Activated T-helper 1 cell treated with Interleukin-2 at 50 U/mL for 16 hours (primary cell): Measurements from ENCODE around the gene NUTM2E.
"Not testable (repeated sequence)": the region's sequence is repeated elsewhere in the genome, so short reads cannot be mapped to it uniquely, and the experiment has no call there.

Source experiments
- DNase-seq: peaks from one replicate; pipeline ENCODE4 v3.0.0-alpha.2; 2020; ENCODE audit warnings: low read depth

The NUTM2E gene

DNA sequence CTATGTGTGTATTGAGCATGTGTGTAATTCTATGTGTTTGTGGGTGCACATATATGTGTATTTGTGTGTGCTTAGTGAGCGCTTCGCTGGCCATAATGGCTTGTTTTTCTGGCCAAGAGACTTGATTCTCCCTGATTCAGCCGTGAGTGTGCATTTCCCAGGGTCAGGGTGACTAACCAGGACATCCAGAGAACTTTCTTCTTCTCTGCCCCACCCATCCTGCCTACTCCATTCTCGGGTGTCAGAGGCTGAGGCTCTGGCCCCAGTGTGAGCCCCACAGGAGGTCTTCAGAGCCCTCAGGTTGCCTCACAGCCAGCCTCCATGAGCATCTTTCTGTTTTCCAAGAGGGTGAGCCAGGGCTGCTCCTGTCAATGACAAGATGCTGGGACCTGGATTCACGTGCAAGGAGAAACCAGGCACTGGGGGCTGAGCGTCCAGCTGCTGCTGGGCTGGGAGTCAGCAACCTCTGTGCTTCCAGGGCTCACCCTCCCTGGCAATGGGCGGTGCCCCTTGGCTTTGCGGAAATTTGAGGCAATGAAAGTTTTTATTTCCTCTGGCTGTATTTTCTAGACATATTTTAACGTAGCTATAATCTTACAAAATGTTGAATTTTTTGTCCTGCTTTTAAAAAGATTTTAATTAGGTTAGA, 40.5 kb downstream of the NUTM2E start:
- DNase-seq: not testable (repeated sequence)

GRCh38 chr10:79868023-79868422, 41.5 kb downstream of the NUTM2E start:
- DNase-seq: not testable (repeated sequence)

GRCh38 chr10:79869439-79870097, 43.0 kb downstream of the NUTM2E start:
- not testable (repeated sequence) for DNase-seq

- not testable (repeated sequence) for DNase-seq
Observed at GRCh38 chr10:79871729-79872128, 45.2 kb downstream of the NUTM2E start.
